ENCODE data around the gene G6PC3. TPM values are rescaled to one million over a fixed set of nuclear protein-coding genes. Genes with fewer than 3 reads are reported as not detected.

Gene G6PC3
- total RNA-seq, 1 donor from 2014 or later = 63.2 TPM

DNA sequence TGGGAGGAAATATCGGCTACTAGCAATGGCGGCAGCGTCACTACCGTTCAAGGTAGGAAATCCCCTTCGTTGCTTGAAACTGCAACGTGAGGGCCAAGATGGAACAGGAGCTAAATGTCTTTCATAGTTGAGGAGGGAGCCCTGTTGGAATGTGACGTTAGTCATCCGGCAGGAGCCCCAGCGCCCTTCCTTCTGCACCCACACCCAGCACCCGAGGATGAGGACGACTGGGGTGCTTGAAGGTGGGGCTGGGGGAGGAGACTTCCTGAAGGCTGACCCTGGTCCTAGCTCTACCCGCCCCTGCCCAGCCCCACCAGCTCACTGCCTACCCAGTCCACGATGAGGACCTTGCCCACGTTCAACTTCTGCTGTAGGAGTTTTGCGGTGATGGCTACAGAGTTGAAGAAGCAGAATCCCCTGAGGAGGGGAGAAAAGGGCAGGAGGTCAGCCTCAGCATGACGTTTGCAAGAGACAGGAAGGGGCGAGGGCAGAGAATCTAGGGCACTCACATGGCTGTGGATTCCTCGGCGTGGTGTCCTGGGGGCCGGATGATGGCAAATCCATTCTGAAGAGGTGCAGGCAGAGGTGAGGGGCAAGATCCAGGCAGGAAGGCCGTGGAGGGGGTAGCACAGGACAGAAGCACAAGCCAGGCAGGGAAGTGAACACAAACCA is 11.9 kb downstream of the G6PC3 start:
- Mint-ChIP-seq H3K36me3 (peaks cover 23% of the 10 kb centered on the region), H3K4me1 (peaks cover 13% of the 10 kb centered on the region), H3K27ac (no peak overlapping the region), H3K4me3 (no peak overlapping the region), H3K9me3 (no peaks in the 10 kb centered on the region), H3K27me3 (ENCODE audit: low read depth) (no peaks in the 10 kb centered on the region)
- TF ChIP-seq, protein P1, sequence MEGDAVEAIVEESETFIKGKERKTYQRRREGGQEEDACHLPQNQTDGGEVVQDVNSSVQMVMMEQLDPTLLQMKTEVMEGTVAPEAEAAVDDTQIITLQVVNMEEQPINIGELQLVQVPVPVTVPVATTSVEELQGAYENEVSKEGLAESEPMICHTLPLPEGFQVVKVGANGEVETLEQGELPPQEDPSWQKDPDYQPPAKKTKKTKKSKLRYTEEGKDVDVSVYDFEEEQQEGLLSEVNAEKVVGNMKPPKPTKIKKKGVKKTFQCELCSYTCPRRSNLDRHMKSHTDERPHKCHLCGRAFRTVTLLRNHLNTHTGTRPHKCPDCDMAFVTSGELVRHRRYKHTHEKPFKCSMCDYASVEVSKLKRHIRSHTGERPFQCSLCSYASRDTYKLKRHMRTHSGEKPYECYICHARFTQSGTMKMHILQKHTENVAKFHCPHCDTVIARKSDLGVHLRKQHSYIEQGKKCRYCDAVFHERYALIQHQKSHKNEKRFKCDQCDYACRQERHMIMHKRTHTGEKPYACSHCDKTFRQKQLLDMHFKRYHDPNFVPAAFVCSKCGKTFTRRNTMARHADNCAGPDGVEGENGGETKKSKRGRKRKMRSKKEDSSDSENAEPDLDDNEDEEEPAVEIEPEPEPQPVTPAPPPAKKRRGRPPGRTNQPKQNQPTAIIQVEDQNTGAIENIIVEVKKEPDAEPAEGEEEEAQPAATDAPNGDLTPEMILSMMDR (IDR thresholded peaks at IDR 0.05; ENCODE audit: unreplicated experiment) = no peak
- no peak for DNase-seq (ENCODE audit: low spot score in 2 of 2, unreplicated experiment in 2 of 2)

DNA sequence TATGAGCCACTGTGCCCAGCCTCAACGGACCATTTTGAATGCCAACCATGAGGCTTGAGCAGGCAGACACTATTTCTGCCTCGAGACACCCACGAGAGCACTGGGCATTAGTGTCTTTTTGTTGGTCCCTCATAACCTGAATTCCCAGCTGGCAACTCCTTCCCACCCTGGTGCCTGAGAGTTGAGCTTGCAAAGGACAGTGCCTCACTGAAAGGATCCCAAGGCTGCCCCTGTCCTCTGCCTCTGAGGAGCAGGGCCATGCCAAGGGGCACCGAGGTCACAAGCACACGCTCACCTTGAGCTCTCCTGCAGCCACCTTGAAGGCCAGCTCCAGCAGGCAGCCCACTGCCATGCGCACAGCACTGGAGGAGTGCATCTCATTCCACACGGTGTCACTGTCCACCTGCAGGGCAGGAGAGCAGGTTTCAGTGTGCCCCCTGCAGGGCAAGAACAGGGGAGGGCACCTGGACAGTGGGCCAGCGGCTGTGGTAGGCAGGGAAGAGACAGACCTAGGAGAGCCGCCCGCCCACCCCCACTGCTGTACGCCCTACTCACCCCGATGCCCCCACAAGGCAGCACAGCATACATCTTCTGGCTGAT is 12.8 kb downstream of the G6PC3 start:
- H3K27me3 Mint-ChIP-seq (ENCODE audit: low read depth) = no peaks in the 10 kb centered on the region
- no peak overlapping the region for H3K4me3 Mint-ChIP-seq
- TF ChIP-seq, protein P1 (IDR thresholded peaks at IDR 0.05; ENCODE audit: unreplicated experiment) = no peak
- H3K36me3 Mint-ChIP-seq = peaks cover 23% of the 10 kb centered on the region
- H3K4me1 Mint-ChIP-seq = peaks cover 22% of the 10 kb centered on the region
- H3K9me3 Mint-ChIP-seq = no peaks in the 10 kb centered on the region
- H3K27ac Mint-ChIP-seq = no peak overlapping the region
- no peak for DNase-seq (ENCODE audit: low spot score in 2 of 2, unreplicated experiment in 2 of 2)

DNA sequence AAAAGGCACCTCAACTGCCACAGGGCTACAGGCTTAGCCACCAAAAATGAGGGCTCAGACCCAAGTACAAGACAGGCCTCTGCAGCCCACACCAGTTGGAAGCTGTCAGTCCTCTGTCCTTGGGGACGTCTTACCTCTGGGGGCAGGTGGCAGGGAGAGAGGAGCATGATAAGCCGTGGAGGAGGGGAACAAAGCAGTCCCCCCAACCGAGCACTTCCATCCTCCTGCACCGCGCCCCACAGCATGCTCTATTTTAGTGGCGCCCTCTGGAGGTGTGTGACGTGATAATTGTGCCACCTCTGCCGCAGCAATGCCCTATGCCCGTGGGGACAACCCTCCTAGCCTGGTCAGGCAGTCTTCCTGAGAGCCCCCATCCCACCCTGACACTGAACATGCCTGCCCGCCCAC is 13.6 kb downstream of the G6PC3 start:
- TF ChIP-seq, protein P1 (IDR thresholded peaks at IDR 0.05; ENCODE audit: unreplicated experiment) = no peak
- no peak overlapping the region for H3K27ac Mint-ChIP-seq
- no peak for DNase-seq (ENCODE audit: low spot score in 2 of 2, unreplicated experiment in 2 of 2)
- no peak overlapping the region for H3K4me3 Mint-ChIP-seq
- peaks cover 26% of the 10 kb centered on the region for H3K36me3 Mint-ChIP-seq
- H3K27me3 Mint-ChIP-seq (ENCODE audit: low read depth) = no peaks in the 10 kb centered on the region
- H3K4me1 Mint-ChIP-seq = peaks cover 27% of the 10 kb centered on the region
- no peaks in the 10 kb centered on the region for H3K9me3 Mint-ChIP-seq

DNA sequence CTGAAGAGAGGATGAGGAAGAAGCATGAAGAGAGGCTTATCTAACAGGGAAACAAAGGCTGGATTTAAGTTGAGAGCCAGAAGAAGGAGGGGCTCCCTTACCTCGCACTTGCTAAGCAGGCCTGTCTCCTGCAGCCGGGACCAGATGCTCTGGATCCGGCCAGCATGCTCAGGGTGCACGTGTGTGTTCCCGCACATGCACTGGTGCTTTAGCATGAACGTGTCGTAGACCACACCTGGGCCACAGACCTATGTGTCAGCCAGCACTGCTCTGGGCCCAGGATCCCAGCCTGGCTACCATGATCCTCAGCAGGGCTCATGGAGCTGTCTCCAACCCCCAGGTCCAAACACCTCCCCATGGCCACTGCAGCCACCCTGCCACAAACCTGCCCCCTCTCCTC is 14.4 kb downstream of the G6PC3 start:
- no peaks in the 10 kb centered on the region for H3K9me3 Mint-ChIP-seq
- DNase-seq (ENCODE audit: low spot score in 2 of 2, unreplicated experiment in 2 of 2) = no peak
- peaks cover 23% of the 10 kb centered on the region for H3K36me3 Mint-ChIP-seq
- TF ChIP-seq, protein P1 (IDR thresholded peaks at IDR 0.05; ENCODE audit: unreplicated experiment) = no peak
- peaks cover 27% of the 10 kb centered on the region for H3K4me1 Mint-ChIP-seq
- H3K4me3 Mint-ChIP-seq = no peak overlapping the region
- peak overlapping the region; percentile 71 for H3K27ac Mint-ChIP-seq
- no peaks in the 10 kb centered on the region for H3K27me3 Mint-ChIP-seq (ENCODE audit: low read depth)

DNA sequence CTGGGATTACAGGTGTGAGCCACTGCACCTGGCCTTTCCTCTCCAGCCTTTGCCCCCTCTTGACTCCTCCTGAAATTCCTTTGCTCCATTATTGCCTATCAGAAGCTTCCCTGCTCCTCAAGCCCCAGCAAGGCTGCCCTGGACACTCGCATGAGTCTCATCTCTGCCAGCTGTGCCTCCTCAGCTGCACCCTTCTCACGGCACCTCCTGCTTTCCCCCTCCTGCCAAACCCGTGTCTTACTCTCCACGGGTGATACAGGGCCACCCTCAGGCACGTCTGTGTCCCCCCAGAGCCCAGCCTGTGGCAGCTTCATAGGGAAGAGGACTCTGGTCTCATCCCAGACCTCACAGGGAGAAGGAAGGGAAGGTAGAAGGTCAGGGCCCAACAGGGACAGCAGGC is 15.4 kb downstream of the G6PC3 start:
- TF ChIP-seq, protein P1 (IDR thresholded peaks at IDR 0.05; ENCODE audit: unreplicated experiment) = no peak
- H3K4me3 Mint-ChIP-seq = no peak overlapping the region
- peaks cover 27% of the 10 kb centered on the region for H3K4me1 Mint-ChIP-seq
- H3K9me3 Mint-ChIP-seq = no peaks in the 10 kb centered on the region
- H3K27ac Mint-ChIP-seq = peak overlapping the region; percentile 72
- DNase-seq (ENCODE audit: low spot score in 2 of 2, unreplicated experiment in 2 of 2) = no peak
- peaks cover 18% of the 10 kb centered on the region for H3K36me3 Mint-ChIP-seq
- no peaks in the 10 kb centered on the region for H3K27me3 Mint-ChIP-seq (ENCODE audit: low read depth)

All from mesothelial cell of epicardium (in vitro differentiated cells).